Measurements from ENCODE around the gene SPECC1. TPM values are rescaled to one million over a fixed set of nuclear protein-coding genes. Genes with fewer than 3 reads are reported as not detected.

Gene SPECC1
- total and polyA plus RNA-seq, 2 of the 13 experiments (the other 11 are each of a cell fraction or from before 2014, with no cell fraction given): 2.3 to 6.9 TPM

- no peak for TF ChIP-seq UBTF (CRISPR knock-in tag; IDR thresholded peaks at IDR 0.05)
- no peak for TF ChIP-seq SMARCE1 (IDR thresholded peaks at IDR 0.05; ENCODE audit: borderline replicate concordance)
- no peak for TF ChIP-seq ZSCAN29 (CRISPR knock-in tag; conservative IDR thresholded peaks at IDR 0.05)
- TF ChIP-seq, protein P1, sequence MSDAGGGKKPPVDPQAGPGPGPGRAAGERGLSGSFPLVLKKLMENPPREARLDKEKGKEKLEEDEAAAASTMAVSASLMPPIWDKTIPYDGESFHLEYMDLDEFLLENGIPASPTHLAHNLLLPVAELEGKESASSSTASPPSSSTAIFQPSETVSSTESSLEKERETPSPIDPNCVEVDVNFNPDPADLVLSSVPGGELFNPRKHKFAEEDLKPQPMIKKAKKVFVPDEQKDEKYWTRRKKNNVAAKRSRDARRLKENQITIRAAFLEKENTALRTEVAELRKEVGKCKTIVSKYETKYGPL (CRISPR knock-in tag; IDR thresholded peaks at IDR 0.05): no peak
- no peak for TF ChIP-seq POLR2AphosphoS2 (IDR thresholded peaks at IDR 0.05; ENCODE audit: low read depth, low read length)
- TF ChIP-seq, protein P2, sequence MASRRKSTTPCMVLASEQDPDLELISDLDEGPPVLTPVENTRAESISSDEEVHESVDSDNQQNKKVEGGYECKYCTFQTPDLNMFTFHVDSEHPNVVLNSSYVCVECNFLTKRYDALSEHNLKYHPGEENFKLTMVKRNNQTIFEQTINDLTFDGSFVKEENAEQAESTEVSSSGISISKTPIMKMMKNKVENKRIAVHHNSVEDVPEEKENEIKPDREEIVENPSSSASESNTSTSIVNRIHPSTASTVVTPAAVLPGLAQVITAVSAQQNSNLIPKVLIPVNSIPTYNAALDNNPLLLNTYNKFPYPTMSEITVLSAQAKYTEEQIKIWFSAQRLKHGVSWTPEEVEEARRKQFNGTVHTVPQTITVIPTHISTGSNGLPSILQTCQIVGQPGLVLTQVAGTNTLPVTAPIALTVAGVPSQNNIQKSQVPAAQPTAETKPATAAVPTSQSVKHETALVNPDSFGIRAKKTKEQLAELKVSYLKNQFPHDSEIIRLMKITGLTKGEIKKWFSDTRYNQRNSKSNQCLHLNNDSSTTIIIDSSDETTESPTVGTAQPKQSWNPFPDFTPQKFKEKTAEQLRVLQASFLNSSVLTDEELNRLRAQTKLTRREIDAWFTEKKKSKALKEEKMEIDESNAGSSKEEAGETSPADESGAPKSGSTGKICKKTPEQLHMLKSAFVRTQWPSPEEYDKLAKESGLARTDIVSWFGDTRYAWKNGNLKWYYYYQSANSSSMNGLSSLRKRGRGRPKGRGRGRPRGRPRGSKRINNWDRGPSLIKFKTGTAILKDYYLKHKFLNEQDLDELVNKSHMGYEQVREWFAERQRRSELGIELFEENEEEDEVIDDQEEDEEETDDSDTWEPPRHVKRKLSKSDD (CRISPR knock-in tag; IDR thresholded peaks at IDR 0.05; ENCODE audit: low read depth): no peak
- no peak for TF ChIP-seq STAT6 (CRISPR knock-in tag; IDR thresholded peaks at IDR 0.05; ENCODE audit: borderline replicate concordance)
- TF ChIP-seq JUN (CRISPR knock-in tag; IDR thresholded peaks at IDR 0.05): no peak
- no peak for TF ChIP-seq BATF2 (CRISPR knock-in tag; IDR thresholded peaks at IDR 0.05)
Measured at GRCh38 chr17:20179041-20179440, 169.9 kb downstream of the SPECC1 start (continued).
